SK-N-SH (cell line): ENCODE data around the gene MPV17L2. TPM values are rescaled to one million over a fixed set of nuclear protein-coding genes. Genes with fewer than 3 reads are reported as not detected.

Experiments
- CTCF ChIA-PET: fragments of 300-600, 350-600 bp; formaldehyde crosslinking; extraction: SDS; loops from one replicate; lab custom pipeline; 2021; lab: Yijun Ruan, JAX
- POLR2A ChIA-PET: fragments of 350-600 bp; sonication (Branson Sonifier 250); formaldehyde crosslinking; extraction: SDS; loops from one replicate; lab custom pipeline; 2020; ENCODE audit warnings: antibody characterized with exemption, inconsistent platforms; lab: Yijun Ruan, JAX
- DNase-seq: peaks from one replicate; pipeline ENCODE4 v3.0.0; 2012
- H2AFZ ChIP-seq: fragments of 200-600 bp; sonication (generic); 2 replicates; pipeline ENCODE4 v1.8.1; 2016; ENCODE audit warnings: antibody characterized with exemption, mild to moderate bottlenecking, low read depth
- H3F3A ChIP-seq: fragments of 200-600 bp; sonication (generic); replicated peaks from 2 replicates; pipeline ENCODE3; 2016; ENCODE audit warnings: antibody characterized with exemption, mild to moderate bottlenecking; ENCODE audit not compliant: insufficient read depth
- H3K27ac ChIP-seq, 2 experiments: fragments of 200-500 bp in 1 of 2; fragments of 200-600 bp in 1 of 2; sonication (Bioruptor generic) in 1 of 2; sonication (generic), shearing (Covaris generic) in 1 of 2; 2 replicates each; pipeline versions ENCODE4 v1.5.1 to v1.6.1; 2014 to 2016; ENCODE audit warnings: low read depth in 2 of 2, inconsistent platforms in 1 of 2, low read length in 1 of 2, mild to moderate bottlenecking in 1 of 2, mixed read lengths in 1 of 2
- H3K27me3 ChIP-seq: fragments of 200-600 bp; sonication (generic), shearing (Covaris generic); 2 replicates; pipeline ENCODE4 v1.6.1; 2016; ENCODE audit warnings: mixed run types; ENCODE audit not compliant: insufficient read depth
- H3K36me3 ChIP-seq, 2 experiments: fragments of 200-500 bp in 1 of 2; fragments of 200-600 bp in 1 of 2; sonication (Bioruptor generic) in 1 of 2; sonication (generic) in 1 of 2; replicated peaks in 1 of 2; 2 replicates each; pipeline versions ENCODE3 to v1.5.1; 2014 to 2016; ENCODE audit warnings: low read length in 1 of 2, mild to moderate bottlenecking in 1 of 2; ENCODE audit not compliant: insufficient read depth in 2 of 2, control insufficient read depth in 1 of 2
- H3K4me1 ChIP-seq, 2 experiments: fragments of 200-500 bp in 1 of 2; fragments of 200-600 bp in 1 of 2; sonication (Bioruptor generic) in 1 of 2; sonication (generic), shearing (Covaris generic) in 1 of 2; 2 replicates each; pipeline versions ENCODE4 v1.5.1 to v1.6.1; 2014 to 2016; ENCODE audit warnings: low read depth in 1 of 2, low read length in 1 of 2, mixed run types in 1 of 2; ENCODE audit not compliant: insufficient read depth in 2 of 2, control insufficient read depth in 1 of 2
- H3K4me2 ChIP-seq: fragments of 200-600 bp; sonication (generic), shearing (Covaris generic); 2 replicates; pipeline ENCODE4 v1.6.1; 2017; ENCODE audit warnings: mixed run types
- H3K4me3 ChIP-seq, 2 experiments: fragments of 200-500 bp in 1 of 2; fragments of 200-600 bp in 1 of 2; sonication (Bioruptor generic) in 1 of 2; sonication (generic), shearing (Covaris generic) in 1 of 2; 2 replicates each; pipeline versions ENCODE4 v1.5.1 to v1.8.1; 2014 to 2016; ENCODE audit warnings: low read depth in 2 of 2, inconsistent platforms in 1 of 2, low read length in 1 of 2, mild to moderate bottlenecking in 1 of 2, mixed read lengths in 1 of 2, moderate library complexity in 1 of 2
- H3K79me2 ChIP-seq: fragments of 200-600 bp; sonication (generic); 2 replicates; pipeline ENCODE4 v1.8.1; 2017; ENCODE audit warnings: mild to moderate bottlenecking; ENCODE audit not compliant: insufficient read depth
- H3K9ac ChIP-seq: fragments of 200-600 bp; sonication (generic); 2 replicates; pipeline ENCODE4 v1.6.1; 2017; ENCODE audit warnings: mixed run types
- H3K9me2 ChIP-seq: fragments of 200-600 bp; sonication (generic); 2 replicates; pipeline ENCODE4 v1.6.1; 2017; ENCODE audit warnings: mixed run types
- H3K9me3 ChIP-seq: fragments of 200-600 bp; sonication (generic); 2 replicates; pipeline ENCODE4 v1.6.1; 2017; ENCODE audit warnings: mixed run types, mild to moderate bottlenecking, moderate library complexity
- H4K20me1 ChIP-seq: fragments of 200-600 bp; sonication (generic); 2 replicates; pipeline ENCODE4 v1.6.1; 2017; ENCODE audit warnings: mild to moderate bottlenecking, mixed run types; ENCODE audit not compliant: insufficient read depth
- CHD2 ChIP-seq: fragments of 150-350 bp; IDR thresholded peaks from 2 replicates; pipeline ENCODE4 v1.6.1; 2018; ENCODE audit warnings: low read length; ENCODE audit not compliant: partially characterized antibody
- EP300 ChIP-seq, 2 experiments: IDR thresholded peaks; 2 replicates each; pipeline versions ENCODE4 v1.4.0 to v1.6.1; 2012; ENCODE audit warnings: borderline replicate concordance in 1 of 2, low read depth in 1 of 2, low read length in 1 of 2
- RXRA ChIP-seq: IDR thresholded peaks from 2 replicates; pipeline ENCODE4 v1.4.0; 2012; ENCODE audit warnings: low read depth, mild to moderate bottlenecking, borderline replicate concordance
- WGBS: methylation state at CpG from one replicate; pipeline ENCODE4 v1.1.6; 2017; ENCODE audit warnings: low lambda C conversion rate; 5-methylcytosine and 5-hydroxymethylcytosine counted together
- polyA plus RNA-seq, 3 experiments: library from polyadenylated mRNA; depleted of rRNA; stranded (reverse); fragments of >200 nt; gene quantifications; 2 replicates each; pipeline ENCODE4 v1.2.3, GENCODE V29; 2012
- TF ChIP-seq, protein P1 (sequence below): IDR thresholded peaks from 2 replicates; pipeline ENCODE4; 2012
- TF ChIP-seq, protein P2 (sequence below): IDR thresholded peaks from 2 replicates; pipeline ENCODE4 v1.4.0; 2012; ENCODE audit warnings: low read depth, borderline replicate concordance

Gene MPV17L2
- polyA plus RNA-seq, 1 of the 3 experiments (the other 2 are of a cell fraction), result 17.5 TPM

- no peaks in the 10 kb centered on the region for H3F3A ChIP-seq
- H3K4me1 ChIP-seq, result peaks cover 0 to 19% of the 10 kb centered on the region in 2 experiments; a peak in 1 of 4 replicates
- ChIA-PET POLR2A (interaction anchor here (1.2 to 1.5 kb wide), 2 partner anchors 9 to 51 kb away, joined by 3 to 7 read pairs; no protein-coding TSS in a partner anchor), CTCF (interaction anchor here (0.7 to 9.4 kb wide), 6 partner anchors 8 to 1763 kb away, joined by 3 to 81 read pairs (median 32); partner anchors contain the start of gene MPV17L2)
- peak overlapping the region in 1 of 2 experiments; percentile 62; a peak in 1 of 4 replicates for H3K27ac ChIP-seq
- peak; percentile 89 for DNase-seq
- no peaks in the 10 kb centered on the region for H3K9me3 ChIP-seq
- H3K9ac ChIP-seq, result no peak overlapping the region
- H3K4me3 ChIP-seq, result peak overlapping the region; percentile 55 to 59
- H3K9me2 ChIP-seq, result no peaks in the 10 kb centered on the region
- no peaks in the 10 kb centered on the region for H4K20me1 ChIP-seq
- H3K27me3 ChIP-seq, result no peaks in the 10 kb centered on the region
- peak overlapping the region; percentile 84; the same call in 1 of the 2 replicates for H2AFZ ChIP-seq
- peak overlapping the region; percentile 82 for H3K4me2 ChIP-seq
- WGBS, result 18% methylated on average over 18 of the region's 39 CpGs
- TF ChIP-seq, protein P1, sequence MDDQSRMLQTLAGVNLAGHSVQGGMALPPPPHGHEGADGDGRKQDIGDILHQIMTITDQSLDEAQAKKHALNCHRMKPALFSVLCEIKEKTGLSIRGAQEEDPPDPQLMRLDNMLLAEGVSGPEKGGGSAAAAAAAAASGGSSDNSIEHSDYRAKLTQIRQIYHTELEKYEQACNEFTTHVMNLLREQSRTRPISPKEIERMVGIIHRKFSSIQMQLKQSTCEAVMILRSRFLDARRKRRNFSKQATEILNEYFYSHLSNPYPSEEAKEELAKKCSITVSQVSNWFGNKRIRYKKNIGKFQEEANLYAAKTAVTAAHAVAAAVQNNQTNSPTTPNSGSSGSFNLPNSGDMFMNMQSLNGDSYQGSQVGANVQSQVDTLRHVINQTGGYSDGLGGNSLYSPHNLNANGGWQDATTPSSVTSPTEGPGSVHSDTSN, result no peak
- TF ChIP-seq EP300 (IDR thresholded peaks at IDR 0.05; ENCODE audit: borderline replicate concordance in 1 of 2, low read depth in 1 of 2, low read length in 1 of 2), result no peak
- no peak for TF ChIP-seq RXRA
- H3K36me3 ChIP-seq, result no peaks in the 10 kb centered on the region
- no peaks in the 10 kb centered on the region for H3K79me2 ChIP-seq
Measured at GRCh38 chr19:18223860-18224524, 31.0 kb downstream of the MPV17L2 start.

DNA sequence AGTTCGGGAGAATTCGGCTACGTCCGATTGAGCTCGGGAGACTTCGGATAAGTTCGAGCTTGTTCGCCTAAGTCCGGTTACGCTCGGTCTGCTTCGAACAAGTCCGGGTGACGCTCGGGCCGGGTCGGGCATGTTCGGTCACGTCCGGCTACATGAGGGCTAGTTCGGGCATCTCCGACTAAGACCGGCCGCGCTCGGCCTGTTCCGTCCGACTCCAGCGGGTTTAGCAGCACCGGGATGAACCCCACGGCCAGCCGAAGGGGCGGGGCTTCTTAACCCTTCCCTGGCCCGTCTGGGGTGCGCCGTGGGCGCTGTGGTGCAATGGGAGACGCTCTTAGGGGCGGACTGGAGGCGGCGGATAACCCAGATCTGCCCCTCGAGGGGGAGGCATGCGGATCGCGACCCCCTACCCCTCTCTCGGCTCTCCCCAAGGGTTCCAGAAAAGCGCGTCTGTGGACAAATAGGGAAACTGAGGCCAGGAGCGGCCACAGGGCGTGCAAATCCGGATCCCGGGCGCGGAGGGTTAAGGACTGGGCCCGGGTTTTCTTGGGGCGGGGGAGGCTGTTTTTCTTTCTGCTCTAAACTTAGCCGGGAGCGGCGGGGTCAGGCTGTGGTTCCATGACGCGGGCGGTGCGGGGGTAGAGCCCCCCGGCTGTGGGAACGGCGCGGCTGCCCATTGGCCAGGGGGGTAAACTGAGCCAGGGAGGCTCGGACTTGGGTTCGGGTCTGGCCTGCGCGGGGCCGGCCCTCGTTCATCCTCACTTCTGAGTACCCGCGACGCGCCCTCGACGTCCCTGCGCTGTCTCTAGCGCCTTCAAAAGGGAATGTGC is 31.7 kb downstream of the MPV17L2 start:
- H3K36me3 ChIP-seq, result no peaks in the 10 kb centered on the region
- H3K4me1 ChIP-seq, result peaks cover 0 to 19% of the 10 kb centered on the region in 2 experiments; a peak in 1 of 4 replicates
- 6% methylated on average over 38 of the region's 81 CpGs for WGBS
- peak; percentile 99 for DNase-seq
- H3K9me3 ChIP-seq, result no peaks in the 10 kb centered on the region
- no peaks in the 10 kb centered on the region for H3K79me2 ChIP-seq
- H3F3A ChIP-seq, result no peaks in the 10 kb centered on the region
- CTCF ChIA-PET, result interaction anchor here (0.6 to 9.4 kb wide), 8 partner anchors 8 to 55 kb away, joined by 3 to 81 read pairs (median 12); partner anchors contain the start of gene MPV17L2
- H2AFZ ChIP-seq, result peak overlapping the region; percentile 96
- POLR2A ChIA-PET, result interaction anchor here (1.2 to 1.5 kb wide), 2 partner anchors 9 to 51 kb away, joined by 3 to 7 read pairs; no protein-coding TSS in a partner anchor
- peak overlapping the region; percentile 36; the same call in 1 of the 2 replicates for H3K9ac ChIP-seq
- peak overlapping the region; percentile 82 for H3K4me2 ChIP-seq
- no peaks in the 10 kb centered on the region for H4K20me1 ChIP-seq
- peak overlapping the region in 1 of 2 experiments; percentile 62; a peak in 1 of 4 replicates for H3K27ac ChIP-seq
- H3K27me3 ChIP-seq, result no peaks in the 10 kb centered on the region
- peak overlapping the region; percentile 55 to 59 for H3K4me3 ChIP-seq
- TF ChIP-seq CHD2, result peak; percentile 25
- TF ChIP-seq, protein P2, sequence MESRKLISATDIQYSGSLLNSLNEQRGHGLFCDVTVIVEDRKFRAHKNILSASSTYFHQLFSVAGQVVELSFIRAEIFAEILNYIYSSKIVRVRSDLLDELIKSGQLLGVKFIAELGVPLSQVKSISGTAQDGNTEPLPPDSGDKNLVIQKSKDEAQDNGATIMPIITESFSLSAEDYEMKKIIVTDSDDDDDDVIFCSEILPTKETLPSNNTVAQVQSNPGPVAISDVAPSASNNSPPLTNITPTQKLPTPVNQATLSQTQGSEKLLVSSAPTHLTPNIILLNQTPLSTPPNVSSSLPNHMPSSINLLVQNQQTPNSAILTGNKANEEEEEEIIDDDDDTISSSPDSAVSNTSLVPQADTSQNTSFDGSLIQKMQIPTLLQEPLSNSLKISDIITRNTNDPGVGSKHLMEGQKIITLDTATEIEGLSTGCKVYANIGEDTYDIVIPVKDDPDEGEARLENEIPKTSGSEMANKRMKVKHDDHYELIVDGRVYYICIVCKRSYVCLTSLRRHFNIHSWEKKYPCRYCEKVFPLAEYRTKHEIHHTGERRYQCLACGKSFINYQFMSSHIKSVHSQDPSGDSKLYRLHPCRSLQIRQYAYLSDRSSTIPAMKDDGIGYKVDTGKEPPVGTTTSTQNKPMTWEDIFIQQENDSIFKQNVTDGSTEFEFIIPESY, result no peak
- no peaks in the 10 kb centered on the region for H3K9me2 ChIP-seq
